ENCODE data around the gene JUP. TPM values are rescaled to one million over a fixed set of nuclear protein-coding genes. Genes with fewer than 3 reads are reported as not detected.

Gene JUP
- total and polyA plus RNA-seq, 2 of the 13 experiments (the other 11 are each of a cell fraction or from before 2014, with no cell fraction given) = 12.1 to 20.6 TPM

- TF ChIP-seq AKNA (CRISPR knock-in tag; IDR thresholded peaks at IDR 0.05; ENCODE audit: borderline replicate concordance) (no peak), ZNF549 (CRISPR knock-in tag; IDR thresholded peaks at IDR 0.05) (no peak), DPF2 (CRISPR knock-in tag; IDR thresholded peaks at IDR 0.05; ENCODE audit: borderline replicate concordance, low read depth) (no peak), BATF2 (CRISPR knock-in tag; IDR thresholded peaks at IDR 0.05) (no peak), PAF1 (CRISPR knock-in tag; IDR thresholded peaks at IDR 0.05) (no peak), ZIK1 (CRISPR knock-in tag; IDR thresholded peaks at IDR 0.05; ENCODE audit: borderline replicate concordance, low read depth) (peak; percentile 78; the same call in 1 of the 2 replicates), CREB1 (IDR thresholded peaks at IDR 0.05) (no peak), CREB1 (CRISPR knock-in tag; IDR thresholded peaks at IDR 0.05) (no peak), RBFOX2 (IDR thresholded peaks at IDR 0.05; ENCODE audit: low read depth, low read length) (no peak), ZFP36L2 (CRISPR knock-in tag; IDR thresholded peaks at IDR 0.05) (no peak), NFYB (CRISPR knock-in tag; IDR thresholded peaks at IDR 0.05) (no peak), ZBTB40 (IDR thresholded peaks at IDR 0.05) (no peak), ZBTB40 (CRISPR knock-in tag; IDR thresholded peaks at IDR 0.05) (no peak), KLF9 (CRISPR knock-in tag; IDR thresholded peaks at IDR 0.05; ENCODE audit: low read depth) (peak; percentile 63; the same call in 1 of the 2 replicates), ZNF451 (CRISPR knock-in tag; IDR thresholded peaks at IDR 0.05) (no peak; the same call in 1 of the 2 replicates)
Measured at GRCh38 chr17:41738077-41738800, 48.3 kb downstream of the JUP start (continued).
